Gastrocnemius medialis (tissue), 4 donors: ENCODE data around the gene PPME1. TPM values are rescaled to one million over a fixed set of nuclear protein-coding genes. Genes with fewer than 3 reads are reported as not detected.

Experiments
- ATAC-seq, 2 donors: fragments of 150-250 bp; one replicate each; pipeline ENCODE4 v1.9.1; 2016
- DNase-seq, 2 donors: peaks; one replicate each; pipeline ENCODE4 v3.0.0-alpha.2; 2019
- H3K27ac ChIP-seq, 4 donors: fragments of 200-600 bp; sonication (generic); 1 replicate in 1 of 4; 2 replicates in 3 of 4; pipeline ENCODE4 v1.5.1; 2016 to 2018; ENCODE audit warnings: mild to moderate bottlenecking in 2 of 4, moderate library complexity in 1 of 4
- H3K27me3 ChIP-seq, 3 donors: fragments of 200-600 bp; sonication (generic) in 2 of 3; 1 replicate in 1 of 3; 2 replicates in 2 of 3; pipeline versions ENCODE4 v1.5.1 to v1.6.0; 2016 to 2019; ENCODE audit warnings: mild to moderate bottlenecking in 1 of 3, moderate library complexity in 1 of 3
- H3K36me3 ChIP-seq, 2 donors: fragments of 200-600 bp; sonication (generic) in 1 of 2; one replicate each; pipeline ENCODE4 v1.5.1; 2017 to 2018
- H3K4me1 ChIP-seq, 2 donors: fragments of 200-600 bp; sonication (generic) in 1 of 2; one replicate each; pipeline ENCODE4 v1.5.1; 2016 to 2017; ENCODE audit warnings: mild to moderate bottlenecking in 2 of 2
- H3K4me3 ChIP-seq, 4 donors: fragments of 200-600 bp; sonication (generic) in 3 of 4; 1 replicate in 1 of 4; 2 replicates in 3 of 4; pipeline ENCODE4 v1.5.1; 2016 to 2019; ENCODE audit warnings: mild to moderate bottlenecking in 2 of 4
- H3K9me3 ChIP-seq, 3 donors: fragments of 200-600 bp; sonication (generic) in 2 of 3; 1 replicate in 1 of 3; 2 replicates in 2 of 3; pipeline ENCODE4 v1.5.1; 2016 to 2019
- CTCF ChIP-seq, 5 experiments: fragments of 450-650 bp in 3 of 5; fragments of 200-600 bp in 2 of 5; sonication (generic) in 2 of 5; IDR thresholded peaks in 4 of 5; conservative IDR thresholded peaks in 1 of 5; 1 replicate in 4 of 5; 2 replicates in 1 of 5; pipeline ENCODE4 v1.5.1; 2016 to 2019; ENCODE audit warnings: antibody characterized with exemption in 5 of 5, mild to moderate bottlenecking in 3 of 5, moderate library complexity in 3 of 5
- POLR2A ChIP-seq, 2 donors: fragments of 450-650 bp; IDR thresholded peaks; one replicate each; pipeline ENCODE4 v1.6.1; 2017; ENCODE audit warnings: antibody characterized with exemption in 2 of 2, mild to moderate bottlenecking in 2 of 2, moderate library complexity in 2 of 2
- in situ Hi-C, 4 donors: fragments of 200-750 bp; cut with MboI; loops; one replicate each; pipeline versions ENCODE4 v1.15.0 to v1.8.0; 2017; ENCODE audit warnings: low sequenced_read_pairs in 4 of 4
- intact Hi-C: fragments of 100-400 bp; cut with DNase I; formaldehyde crosslinking; loops from one replicate; pipeline ENCODE4 v1.15.1; 2023; ENCODE audit warnings: low total_unique reads
- total RNA-seq, 4 donors: library from RNA; depleted of rRNA; stranded (reverse); fragments of >200 nt; gene quantifications; one replicate each; pipeline versions ENCODE4 v1.1.0 to v1.2.3, GENCODE V29; 2016

Gene PPME1
- total RNA-seq, 4 donors from 2014 or later = 31.5 to 51.7 (median 43.2) TPM

- Histone ChIP-seq H3K27me3 (no peaks in the 10 kb centered on the region), H3K27ac (no peak overlapping the region), H3K36me3 (peaks cover 0 to 56% of the 10 kb centered on the region in 2 donors), H3K4me3 (no peak overlapping the region), H3K4me1 (peaks cover 0 to 7% of the 10 kb centered on the region in 2 donors), H3K9me3 (no peaks in the 10 kb centered on the region)
- in situ Hi-C loops = no loop called here
- TF ChIP-seq CTCF (IDR thresholded peaks at IDR 0.05 in 4 of 5, conservative IDR thresholded peaks at IDR 0.05 in 1 of 5) (no peak), POLR2A (IDR thresholded peaks at IDR 0.05) (no peak)
- intact Hi-C loops = no loop called here
- no peak for ATAC-seq
- DNase-seq = no peak
Measured at GRCh38 chr11:74206746-74207145, 35.7 kb downstream of the PPME1 start.

- no peak overlapping the region for H3K4me3 ChIP-seq
- H3K4me1 ChIP-seq = no peaks in the 10 kb centered on the region
- intact Hi-C loops = no loop called here
- no peaks in the 10 kb centered on the region for H3K9me3 ChIP-seq
- no peak for TF ChIP-seq CTCF (IDR thresholded peaks at IDR 0.05 in 4 of 5, conservative IDR thresholded peaks at IDR 0.05 in 1 of 5)
- no peak for TF ChIP-seq POLR2A (IDR thresholded peaks at IDR 0.05)
- H3K27ac ChIP-seq = no peak overlapping the region
- no peaks in the 10 kb centered on the region for H3K27me3 ChIP-seq
- DNase-seq = no peak
- H3K36me3 ChIP-seq = peaks cover 0 to 56% of the 10 kb centered on the region in 2 donors
- ATAC-seq = no peak
- in situ Hi-C loops = no loop called here
Measured at GRCh38 chr11:74208507-74208906, 37.4 kb downstream of the PPME1 start.

GRCh38 chr11:74212533-74212932 lies 41.4 kb downstream of the PPME1 start:
- H3K27ac ChIP-seq = no peak overlapping the region
- peaks cover 0 to 23% of the 10 kb centered on the region in 2 donors for H3K36me3 ChIP-seq
- no peak for DNase-seq
- intact Hi-C loops (no loop called here), in situ Hi-C loops (no loop called here)
- no peaks in the 10 kb centered on the region for H3K27me3 ChIP-seq
- TF ChIP-seq POLR2A (IDR thresholded peaks at IDR 0.05) = no peak
- TF ChIP-seq CTCF (IDR thresholded peaks at IDR 0.05 in 4 of 5, conservative IDR thresholded peaks at IDR 0.05 in 1 of 5) = no peak
- no peak overlapping the region for H3K4me3 ChIP-seq
- H3K4me1 ChIP-seq = no peaks in the 10 kb centered on the region
- H3K9me3 ChIP-seq = no peaks in the 10 kb centered on the region
- no peak for ATAC-seq

- H3K4me1 ChIP-seq = no peaks in the 10 kb centered on the region
- no peaks in the 10 kb centered on the region for H3K9me3 ChIP-seq
- H3K4me3 ChIP-seq = no peak overlapping the region
- no peak for TF ChIP-seq POLR2A (IDR thresholded peaks at IDR 0.05)
- no peak for TF ChIP-seq CTCF (IDR thresholded peaks at IDR 0.05 in 4 of 5, conservative IDR thresholded peaks at IDR 0.05 in 1 of 5)
- DNase-seq (no peak), ATAC-seq (no peak)
- intact Hi-C loops (loop anchor here (10.0 kb wide), 1 partner anchor 256 kb away; no protein-coding TSS in a partner anchor), in situ Hi-C loops (no loop called here)
- no peaks in the 10 kb centered on the region for H3K36me3 ChIP-seq
- H3K27me3 ChIP-seq = no peaks in the 10 kb centered on the region
- H3K27ac ChIP-seq = no peak overlapping the region
Measured at GRCh38 chr11:74220376-74220775, 49.3 kb downstream of the PPME1 start.

- H3K4me3 ChIP-seq = no peak overlapping the region
- no peak for DNase-seq
- peaks cover 2 to 3% of the 10 kb centered on the region in 2 donors for H3K4me1 ChIP-seq
- no peak for TF ChIP-seq POLR2A (IDR thresholded peaks at IDR 0.05)
- TF ChIP-seq CTCF (IDR thresholded peaks at IDR 0.05 in 4 of 5, conservative IDR thresholded peaks at IDR 0.05 in 1 of 5) = no peak
- in situ Hi-C loops (no loop called here), intact Hi-C loops (loop anchor here (10.0 kb wide), 1 partner anchor 257 kb away; no protein-coding TSS in a partner anchor)
- no peak overlapping the region for H3K27ac ChIP-seq
- no peak for ATAC-seq
- no peaks in the 10 kb centered on the region for H3K9me3 ChIP-seq
- no peaks in the 10 kb centered on the region for H3K27me3 ChIP-seq
- no peaks in the 10 kb centered on the region for H3K36me3 ChIP-seq
Measured at GRCh38 chr11:74221816-74222215, 50.7 kb downstream of the PPME1 start.
